GM23338 (cell line): ENCODE measurements around the gene PXMP2.

Source experiments
- CREB1 ChIP-seq: fragments of 250-450 bp; sonication (Bioruptor Pico); IDR thresholded peaks from 2 replicates; pipeline ENCODE4 v1.5.0; 2020; ENCODE audit warnings: low read depth, mild to moderate bottlenecking, moderate library complexity
- EZH2 ChIP-seq: fragments of 200-600 bp; sonication (generic); IDR thresholded peaks from one replicate; pipeline ENCODE4 v1.8.0; 2017; ENCODE audit warnings: antibody characterized with exemption, mild to moderate bottlenecking, low read depth; ENCODE audit not compliant: unreplicated experiment
- EZH2phosphoT487 ChIP-seq: fragments of 200-600 bp; sonication (generic); IDR thresholded peaks from one replicate; pipeline ENCODE4 v1.8.1; 2018; ENCODE audit warnings: antibody characterized with exemption; ENCODE audit not compliant: unreplicated experiment
- JUNB ChIP-seq: IDR thresholded peaks from one replicate; pipeline ENCODE4 v1.6.1; 2016; ENCODE audit warnings: antibody characterized with exemption; ENCODE audit not compliant: unreplicated experiment
- NANOG ChIP-seq: IDR thresholded peaks from 2 replicates; pipeline ENCODE4 v1.6.1; 2016; ENCODE audit warnings: antibody characterized with exemption, borderline replicate concordance
- POLR2AphosphoS5 ChIP-seq: IDR thresholded peaks from 2 replicates; pipeline ENCODE4 v1.6.1; 2016; ENCODE audit warnings: antibody characterized with exemption, low read depth
- REST ChIP-seq: IDR thresholded peaks from one replicate; pipeline ENCODE4 v1.6.1; 2018; ENCODE audit warnings: antibody characterized with exemption; ENCODE audit not compliant: unreplicated experiment
- ZNF114 ChIP-seq: fragments of 250-450 bp; sonication (Bioruptor Pico); IDR thresholded peaks from 2 replicates; pipeline ENCODE4 v1.5.0; 2020; ENCODE audit warnings: mild to moderate bottlenecking, moderate library complexity
- ZNF331 ChIP-seq: fragments of 250-450 bp; sonication (Bioruptor Pico); IDR thresholded peaks from 2 replicates; pipeline ENCODE4 v1.5.0; 2020; ENCODE audit warnings: low read depth, mild to moderate bottlenecking, moderate library complexity
- ZNF462 ChIP-seq: fragments of 250-450 bp; sonication (Bioruptor Pico); IDR thresholded peaks from 2 replicates; pipeline ENCODE4 v1.5.0; 2020; ENCODE audit warnings: mild to moderate bottlenecking, moderate library complexity
- TF ChIP-seq, protein P1 (sequence below), 2 experiments: fragments of 200-600 bp in 1 of 2; sonication (generic) in 1 of 2; conservative IDR thresholded peaks; 2 replicates each; pipeline versions ENCODE4 v1.5.1 to v1.6.1; 2016 to 2017; ENCODE audit warnings: antibody characterized with exemption in 2 of 2, low read depth in 2 of 2, mild to moderate bottlenecking in 2 of 2, moderate library complexity in 1 of 2
- TF ChIP-seq, protein P2 (sequence below): IDR thresholded peaks from 2 replicates; pipeline ENCODE4 v1.6.1; 2016; ENCODE audit warnings: antibody characterized with exemption

DNA sequence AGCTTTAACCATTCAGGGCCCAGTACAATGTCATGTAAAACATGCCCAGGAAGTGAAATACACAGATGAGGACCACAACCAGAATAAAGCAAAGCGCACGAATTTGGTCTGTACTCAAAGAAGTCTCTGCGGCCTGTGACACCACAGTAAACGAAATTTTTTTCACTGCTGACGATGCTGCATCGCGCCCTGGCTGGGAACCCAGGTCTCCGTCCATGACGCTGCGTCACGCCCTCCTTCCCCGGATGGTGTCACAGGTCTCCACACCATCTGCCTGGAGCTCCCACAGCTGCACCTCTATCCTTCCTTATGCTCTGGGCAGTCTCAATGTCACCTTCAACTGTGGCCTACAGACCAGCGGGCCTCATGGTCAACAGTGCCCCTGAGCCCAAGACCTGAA, 56.4 kb downstream of the PXMP2 start:
- TF ChIP-seq POLR2AphosphoS5: no peak
- TF ChIP-seq, protein P1, sequence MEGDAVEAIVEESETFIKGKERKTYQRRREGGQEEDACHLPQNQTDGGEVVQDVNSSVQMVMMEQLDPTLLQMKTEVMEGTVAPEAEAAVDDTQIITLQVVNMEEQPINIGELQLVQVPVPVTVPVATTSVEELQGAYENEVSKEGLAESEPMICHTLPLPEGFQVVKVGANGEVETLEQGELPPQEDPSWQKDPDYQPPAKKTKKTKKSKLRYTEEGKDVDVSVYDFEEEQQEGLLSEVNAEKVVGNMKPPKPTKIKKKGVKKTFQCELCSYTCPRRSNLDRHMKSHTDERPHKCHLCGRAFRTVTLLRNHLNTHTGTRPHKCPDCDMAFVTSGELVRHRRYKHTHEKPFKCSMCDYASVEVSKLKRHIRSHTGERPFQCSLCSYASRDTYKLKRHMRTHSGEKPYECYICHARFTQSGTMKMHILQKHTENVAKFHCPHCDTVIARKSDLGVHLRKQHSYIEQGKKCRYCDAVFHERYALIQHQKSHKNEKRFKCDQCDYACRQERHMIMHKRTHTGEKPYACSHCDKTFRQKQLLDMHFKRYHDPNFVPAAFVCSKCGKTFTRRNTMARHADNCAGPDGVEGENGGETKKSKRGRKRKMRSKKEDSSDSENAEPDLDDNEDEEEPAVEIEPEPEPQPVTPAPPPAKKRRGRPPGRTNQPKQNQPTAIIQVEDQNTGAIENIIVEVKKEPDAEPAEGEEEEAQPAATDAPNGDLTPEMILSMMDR (conservative IDR thresholded peaks at IDR 0.05; ENCODE audit: low read depth in 2 of 2): no peak
- TF ChIP-seq CREB1 (CRISPR knock-in tag): no peak
- TF ChIP-seq EZH2: no peak
- no peak for TF ChIP-seq REST
- no peak for TF ChIP-seq JUNB
- no peak for TF ChIP-seq ZNF331
- TF ChIP-seq, protein P2, sequence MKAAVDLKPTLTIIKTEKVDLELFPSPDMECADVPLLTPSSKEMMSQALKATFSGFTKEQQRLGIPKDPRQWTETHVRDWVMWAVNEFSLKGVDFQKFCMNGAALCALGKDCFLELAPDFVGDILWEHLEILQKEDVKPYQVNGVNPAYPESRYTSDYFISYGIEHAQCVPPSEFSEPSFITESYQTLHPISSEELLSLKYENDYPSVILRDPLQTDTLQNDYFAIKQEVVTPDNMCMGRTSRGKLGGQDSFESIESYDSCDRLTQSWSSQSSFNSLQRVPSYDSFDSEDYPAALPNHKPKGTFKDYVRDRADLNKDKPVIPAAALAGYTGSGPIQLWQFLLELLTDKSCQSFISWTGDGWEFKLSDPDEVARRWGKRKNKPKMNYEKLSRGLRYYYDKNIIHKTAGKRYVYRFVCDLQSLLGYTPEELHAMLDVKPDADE: no peak
- TF ChIP-seq EZH2phosphoT487: no peak
- no peak for TF ChIP-seq ZNF114
- no peak for TF ChIP-seq NANOG
- no peak for TF ChIP-seq ZNF462 (CRISPR knock-in tag)
